GM18520 (cell line): Measurements from ENCODE around the gene ACOX1.

ENCODE experiments used
- ATAC-seq: cut with Tn5 transposase; IDR thresholded peaks from one replicate; pipeline ENCODE4 v1.9.1; 2021; ENCODE audit not compliant: unreplicated experiment

The ACOX1 gene

DNA sequence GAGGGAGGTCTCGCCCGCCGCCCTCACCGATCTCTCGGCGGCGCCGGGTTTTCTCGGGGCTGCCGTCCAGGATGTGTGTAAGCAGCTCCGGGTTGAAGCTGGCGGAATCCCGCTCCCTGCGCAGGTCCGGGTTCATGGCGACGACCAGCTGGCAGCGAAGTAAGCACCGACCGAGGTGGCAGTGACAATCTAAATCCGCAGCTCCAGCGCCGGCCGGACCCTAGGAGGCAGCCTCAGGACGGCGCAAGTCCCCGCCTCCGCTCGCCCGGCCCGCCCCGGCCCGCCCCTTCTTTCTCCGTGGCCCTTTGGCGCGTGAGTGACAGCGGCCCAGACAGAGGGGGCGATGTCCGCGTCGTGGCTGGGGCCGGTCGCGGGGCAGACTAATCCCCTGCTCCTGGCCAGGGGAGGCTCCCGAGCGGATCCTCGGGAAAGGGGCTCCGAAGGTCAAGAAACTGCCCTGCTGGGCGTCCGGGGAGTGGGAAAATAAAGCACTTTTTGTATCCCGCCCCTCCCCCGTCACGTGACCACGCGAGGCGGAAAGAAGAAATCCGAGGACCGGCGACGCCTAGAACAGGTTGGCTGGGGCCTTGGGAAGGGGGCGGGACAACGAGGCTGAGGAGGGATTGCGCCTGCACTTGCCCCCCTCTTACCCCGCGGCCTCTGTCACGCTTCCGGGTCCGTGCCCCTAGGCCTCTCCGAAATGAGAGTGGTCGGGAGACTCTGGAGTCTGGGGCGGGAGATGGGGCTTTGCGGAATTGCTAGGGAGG is at the start of gene ACOX1, which contains the start of gene TEN1:
Gene ACOX1, minus strand, starts transcription at position 229 of the 767 bp plus-strand sequence. Its CDS starts 93 bp downstream, at position 136.
Gene TEN1, plus strand, starts transcription at position 303 of the 767 bp plus-strand sequence. CDS start 6,953 bp downstream, outside the sequence.
- ATAC-seq = peak; percentile 75

DNA sequence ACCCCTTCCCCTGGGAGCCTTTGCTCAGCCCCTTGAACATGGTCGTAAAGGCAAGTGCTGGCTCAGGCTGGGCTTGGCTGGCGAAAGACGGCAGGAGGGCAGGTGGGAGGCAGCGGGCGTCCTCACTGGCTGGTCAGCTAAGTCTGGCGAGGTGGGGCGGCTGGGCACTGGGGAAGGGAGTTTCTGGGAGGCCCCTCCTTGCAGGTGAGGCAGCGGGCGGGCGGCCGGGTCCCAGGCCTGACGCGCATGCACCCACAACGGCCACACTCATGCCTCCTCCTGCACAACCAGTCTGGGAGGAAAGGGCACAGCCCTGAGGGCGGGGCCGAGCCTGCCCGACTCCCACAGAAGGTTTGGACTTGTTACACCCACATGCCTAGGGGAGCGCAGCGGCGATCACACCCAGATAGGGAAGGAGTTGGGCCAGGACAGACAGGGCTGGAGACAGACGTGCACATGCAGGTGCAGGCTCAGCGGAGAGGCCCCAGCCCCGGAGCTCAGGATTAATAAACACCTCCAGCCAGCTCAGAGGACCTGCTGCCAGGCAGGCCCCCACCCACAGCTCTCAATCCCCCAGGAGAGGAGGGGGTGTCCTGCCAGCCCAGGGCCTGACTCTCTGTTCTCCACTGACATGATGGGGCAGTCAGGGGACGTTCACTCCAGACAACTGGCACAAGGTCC is 48.3 kb upstream of the ACOX1 start, which contains the start of gene EVPL:
Gene EVPL, minus strand, starts transcription at position 148 of the 681 bp plus-strand sequence. Its CDS starts 108 bp downstream, at position 40.
- ATAC-seq = no peak

DNA sequence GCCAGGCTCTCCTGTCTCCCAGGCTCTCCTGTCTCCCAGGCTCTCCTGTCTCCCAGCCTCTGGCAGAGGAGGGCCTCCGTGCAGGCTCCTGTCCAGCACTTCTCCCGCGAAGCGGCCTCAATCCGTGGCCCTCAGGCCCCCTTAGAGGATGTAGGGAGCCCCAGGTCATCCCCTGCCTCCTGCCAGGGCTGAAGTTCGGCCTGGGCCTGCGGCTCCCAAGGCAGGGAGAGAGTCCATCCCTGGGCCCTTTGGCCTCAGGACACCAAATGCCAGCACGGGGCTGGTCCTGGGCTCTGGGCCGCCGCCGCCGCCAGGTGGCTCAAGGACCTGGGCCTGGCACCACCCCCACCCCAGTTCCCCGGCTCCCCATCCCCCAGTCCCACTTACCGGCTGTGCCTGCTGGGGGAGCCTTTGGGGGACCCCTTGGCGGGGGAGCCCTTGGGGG is 47.8 kb upstream of the ACOX1 start:
- ATAC-seq = no peak

DNA sequence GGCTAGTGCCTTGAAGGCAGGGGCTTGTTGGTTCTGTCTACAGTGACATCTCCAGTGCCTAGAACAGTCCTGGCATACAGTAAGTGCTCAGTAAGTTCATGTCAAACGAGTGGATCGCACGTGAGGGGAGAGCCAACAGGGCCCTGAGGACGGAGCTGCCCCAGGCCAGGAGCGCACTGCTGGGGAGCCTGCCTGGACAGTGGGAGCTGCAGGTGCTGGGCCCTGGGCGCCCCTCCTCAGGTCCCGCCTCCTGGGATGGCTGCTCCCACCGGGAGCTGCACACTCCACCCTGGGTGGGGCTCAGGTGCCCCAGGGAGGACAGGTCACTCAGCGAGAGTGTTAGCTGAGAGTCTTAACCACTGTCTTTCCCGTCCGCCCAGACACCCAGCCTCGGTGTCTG is 46.3 kb upstream of the ACOX1 start:
- ATAC-seq = no peak

DNA sequence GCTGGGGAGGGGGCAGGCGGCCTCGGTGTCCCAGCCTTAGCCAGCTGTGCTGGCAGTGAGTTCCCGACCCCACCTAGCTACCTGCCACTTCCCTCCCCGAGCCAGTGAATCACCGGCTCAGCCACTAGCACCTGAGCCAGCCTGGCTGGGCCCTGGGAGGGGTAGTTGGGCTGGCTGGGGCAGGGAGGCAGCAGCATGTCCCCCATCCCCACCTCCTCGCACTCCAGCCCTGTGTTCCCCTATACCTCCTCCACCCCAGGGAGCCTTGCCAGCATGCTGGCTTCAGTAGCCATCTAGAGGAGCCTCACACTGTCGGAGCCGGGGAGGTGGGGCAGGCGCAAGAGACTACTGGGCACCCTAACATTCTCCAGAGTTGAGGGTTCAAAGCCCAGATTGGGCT is 45.4 kb upstream of the ACOX1 start:
- ATAC-seq = no peak

DNA sequence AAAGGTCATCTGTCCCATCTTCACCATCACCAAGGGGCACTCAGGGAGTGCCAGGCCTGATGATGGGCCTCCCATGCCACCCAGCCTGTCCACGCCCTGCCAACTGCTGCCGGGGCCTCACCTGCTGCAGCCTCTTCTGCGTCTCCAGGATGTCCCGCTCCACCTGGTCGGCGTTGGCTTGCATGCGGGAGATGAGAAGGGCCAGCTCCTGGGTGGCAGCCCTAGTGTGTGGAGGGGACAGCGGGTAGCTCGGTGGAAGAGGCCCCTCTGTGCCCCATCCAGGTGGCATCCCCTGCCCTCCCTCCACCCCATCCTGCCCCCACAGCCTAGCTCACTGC is 44.9 kb upstream of the ACOX1 start:
- ATAC-seq = no peak

DNA sequence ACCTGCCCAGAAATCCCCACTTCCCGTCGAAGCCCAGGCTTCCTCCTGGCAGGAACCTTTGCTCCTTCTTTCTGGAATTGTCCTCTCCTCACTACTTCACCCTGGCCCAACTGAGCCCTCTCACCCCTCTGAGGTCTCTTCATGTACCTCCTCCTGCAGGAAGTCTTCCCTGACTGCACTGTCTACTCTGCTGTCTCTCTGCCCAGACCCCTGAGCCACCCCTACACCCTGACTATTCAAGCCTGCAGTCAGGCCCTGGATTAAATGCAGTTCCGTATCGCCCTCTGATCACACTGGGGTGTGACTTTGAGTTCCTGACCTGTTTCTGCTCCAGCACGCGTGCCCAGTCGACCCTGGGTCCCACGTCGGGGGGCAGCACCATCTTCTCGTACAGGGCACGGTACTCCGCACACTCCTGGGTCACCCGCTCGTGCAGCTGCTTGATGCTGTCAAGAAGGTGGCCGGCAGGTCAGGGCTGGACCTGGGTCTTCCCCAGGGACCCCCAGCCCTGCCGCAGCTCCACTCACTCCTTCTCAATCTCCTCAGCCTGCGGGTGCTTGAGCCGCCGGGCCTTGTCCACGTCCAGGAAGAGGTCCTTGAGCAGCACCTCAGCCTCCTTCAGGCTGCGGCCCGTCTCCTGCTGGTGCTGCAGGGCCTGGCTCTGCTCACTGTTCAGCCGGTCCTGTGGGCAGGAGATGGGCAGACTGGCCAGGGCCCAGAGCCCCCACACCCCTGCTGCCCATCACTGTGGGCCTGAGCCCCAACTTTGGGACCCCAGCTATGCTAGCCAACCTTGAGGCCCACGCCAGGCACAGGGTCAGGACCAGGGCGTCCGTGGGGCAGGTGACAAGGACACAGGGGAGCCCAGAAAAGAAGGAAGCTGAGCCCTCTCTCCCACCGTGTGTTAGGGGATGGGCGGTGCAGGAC is 44.3 kb upstream of the ACOX1 start:
- no peak for ATAC-seq

DNA sequence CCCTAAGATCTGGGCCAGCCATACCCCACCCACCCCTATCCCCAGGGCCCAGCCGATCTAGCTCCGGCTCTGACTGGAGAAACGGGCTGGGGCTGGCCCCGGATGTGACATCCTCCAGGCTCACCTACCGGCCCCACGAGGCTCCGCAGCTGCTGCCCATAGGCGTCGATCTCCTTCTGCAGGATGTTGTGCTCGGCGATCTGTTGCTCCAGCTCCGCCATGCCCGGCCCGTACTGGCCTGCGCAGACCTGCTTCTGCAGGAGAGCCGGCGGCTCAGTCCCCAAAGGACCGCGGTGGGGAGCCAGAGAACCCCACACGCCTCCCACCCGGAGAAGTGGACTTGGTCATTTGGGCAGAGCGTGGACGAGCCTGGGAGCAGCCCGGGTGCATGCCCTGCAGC is 43.3 kb upstream of the ACOX1 start:
- no peak for ATAC-seq

DNA sequence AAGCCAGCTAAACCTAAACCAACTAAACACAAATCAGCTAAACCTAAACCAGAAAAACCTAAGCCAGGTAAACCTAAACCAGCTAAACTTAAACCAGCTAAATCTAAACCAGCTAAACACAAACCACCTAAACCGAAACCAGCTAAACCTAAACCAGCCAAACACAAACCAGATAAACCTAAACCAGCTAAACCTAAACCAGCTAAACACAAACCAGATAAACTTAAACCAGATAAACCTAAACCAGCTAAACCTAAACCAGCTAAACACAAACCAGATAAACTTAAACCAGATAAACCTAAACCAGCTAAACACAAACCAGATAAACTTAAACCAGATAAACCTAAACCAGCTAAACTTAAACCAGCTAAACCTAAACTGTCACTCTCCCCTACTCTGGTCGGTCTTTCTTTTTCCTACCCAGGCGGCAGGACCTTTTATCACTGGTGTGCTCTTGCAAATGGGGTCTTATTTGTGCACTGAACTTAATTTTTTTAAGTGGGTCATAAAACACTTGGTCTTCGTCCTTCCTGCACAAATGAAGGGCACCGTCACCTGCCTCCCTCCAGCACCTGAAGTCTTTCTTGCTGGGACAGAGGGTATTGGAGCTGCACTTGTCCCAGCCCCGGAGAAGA is 41.0 kb upstream of the ACOX1 start:
- no peak for ATAC-seq

DNA sequence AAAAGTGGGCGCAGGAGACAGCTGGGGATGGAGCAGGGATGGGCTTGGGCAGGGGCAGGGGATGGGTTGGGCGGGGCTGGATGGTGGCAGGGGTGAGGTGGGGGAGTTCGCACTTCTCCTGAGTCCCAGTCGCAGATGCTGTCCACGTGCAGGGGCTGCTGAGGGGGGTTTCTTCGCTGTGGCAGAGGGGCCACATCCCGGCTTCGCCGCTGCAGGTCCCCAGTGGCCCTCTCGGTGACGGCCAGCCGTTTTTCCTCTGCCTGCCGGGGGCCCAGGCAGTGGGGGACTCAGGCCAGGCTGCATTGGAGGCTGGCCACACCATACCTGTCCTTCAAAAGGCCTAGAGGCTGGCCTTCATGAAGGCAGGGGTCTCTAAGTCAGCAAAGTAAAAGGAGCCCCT is 39.8 kb upstream of the ACOX1 start:
- no peak for ATAC-seq

DNA sequence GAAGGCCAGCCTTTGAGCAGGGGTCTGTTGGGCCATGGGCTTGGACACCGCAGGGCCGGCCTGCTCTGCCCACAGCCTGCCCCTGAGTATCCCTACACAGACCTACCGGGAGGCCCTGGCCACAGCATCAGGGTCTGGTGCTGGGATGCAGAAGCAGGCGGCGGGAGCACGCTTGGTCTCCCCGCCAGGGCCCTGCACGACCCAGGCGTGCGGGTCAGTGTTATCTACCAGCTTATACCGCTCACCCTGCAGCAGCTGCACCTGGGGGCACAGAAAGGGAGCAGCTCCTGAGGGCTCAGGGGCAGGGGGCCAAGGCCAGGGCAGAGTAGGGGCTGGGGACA is 39.3 kb upstream of the ACOX1 start:
- no peak for ATAC-seq

DNA sequence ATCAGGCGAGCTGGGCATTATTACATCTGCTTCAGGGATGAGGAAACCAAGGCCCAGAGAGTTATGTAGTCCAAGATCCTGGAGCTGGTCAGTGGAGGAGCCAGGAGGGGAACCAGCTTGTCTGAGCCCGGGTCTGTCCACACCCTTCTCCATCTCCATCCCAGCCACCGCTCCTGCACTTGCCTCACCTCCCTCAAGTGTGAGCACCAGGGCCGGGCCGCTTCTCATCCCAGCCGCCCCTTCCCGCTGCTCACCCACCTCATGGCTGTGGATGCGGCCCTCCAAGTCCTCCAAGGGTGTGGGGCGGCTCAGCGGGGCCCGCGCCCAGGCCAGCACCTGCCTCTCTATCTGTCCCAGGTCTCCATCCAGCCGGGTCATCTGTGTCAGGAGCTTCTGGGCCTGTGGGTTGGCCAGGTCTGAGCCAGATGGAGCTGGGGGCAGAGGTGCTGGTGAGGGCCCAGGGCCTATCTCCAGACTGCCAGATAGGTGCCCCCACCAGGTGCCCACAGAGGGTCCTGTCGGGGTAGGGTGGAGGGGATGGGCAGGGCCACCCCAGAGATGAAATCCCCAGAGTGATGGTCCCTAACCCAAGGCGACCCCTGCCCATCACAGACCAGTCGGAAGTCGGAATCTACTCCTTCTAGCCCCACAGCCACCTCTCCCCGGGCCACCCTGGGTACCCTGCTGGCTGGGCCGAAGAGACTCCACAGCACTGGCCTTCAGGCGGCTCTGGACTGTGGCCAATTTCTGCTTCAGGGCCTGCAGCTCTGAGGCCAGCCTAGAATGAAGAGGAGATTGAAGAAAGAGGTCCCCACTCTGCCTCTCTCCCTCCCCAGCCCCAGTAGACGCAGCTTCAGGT is 38.7 kb upstream of the ACOX1 start:
- no peak for ATAC-seq

DNA sequence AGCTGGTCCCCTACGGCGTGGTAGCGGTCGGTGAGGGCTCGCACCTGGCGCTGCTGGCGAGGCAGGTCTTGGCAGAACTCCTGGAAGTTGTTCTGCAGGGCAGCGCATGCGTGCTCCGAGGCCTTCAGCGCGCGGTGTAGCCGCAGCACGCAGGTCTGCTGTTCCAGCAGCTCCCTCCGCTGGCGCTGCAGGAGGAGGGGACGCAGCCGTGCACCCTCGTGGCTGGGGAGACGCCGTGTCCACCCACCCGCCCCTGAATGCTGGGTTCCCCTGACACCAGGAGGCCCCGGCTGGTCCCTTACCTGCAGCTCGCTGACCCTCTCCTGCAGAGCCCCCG is 35.9 kb upstream of the ACOX1 start:
- no peak for ATAC-seq

DNA sequence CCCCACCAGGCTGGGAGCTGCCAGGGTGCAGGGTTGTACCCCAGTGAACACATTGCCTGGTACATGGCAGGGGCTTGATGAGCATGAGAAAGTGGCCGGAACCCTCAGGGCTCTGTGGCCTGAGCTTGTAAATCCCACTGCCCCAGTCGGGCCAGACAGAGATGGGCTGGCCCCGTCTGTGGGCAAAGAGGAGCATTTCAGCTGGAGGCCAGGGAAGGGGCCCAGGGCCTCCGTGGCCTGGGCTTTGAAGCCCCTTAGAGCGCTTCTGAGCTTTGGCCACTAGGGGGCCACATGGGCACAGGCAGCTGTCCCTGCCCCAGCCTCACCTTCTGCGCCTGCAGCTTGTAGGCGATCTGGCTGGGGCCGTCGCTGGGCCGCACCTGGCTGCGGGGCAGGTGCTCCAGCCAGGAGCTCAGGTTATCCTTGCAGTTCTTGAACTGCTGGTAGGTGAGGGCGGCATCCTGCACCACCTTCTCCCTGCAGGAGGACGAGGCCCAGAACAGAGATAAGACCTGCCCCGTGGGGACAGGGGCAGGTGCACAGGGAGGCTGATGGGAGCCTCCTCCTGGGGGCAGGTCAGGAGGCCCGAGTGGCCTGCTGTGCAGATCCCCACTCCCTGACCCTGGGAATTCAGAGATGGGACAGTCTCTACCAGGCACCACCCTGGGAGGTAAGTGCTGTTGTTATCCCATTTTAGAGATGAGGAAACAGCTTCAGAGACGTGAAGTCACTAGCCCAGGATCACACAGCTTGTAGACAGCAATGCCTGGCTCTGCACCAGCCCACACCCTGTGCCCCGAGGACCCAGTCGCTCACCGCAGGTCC is 35.3 kb upstream of the ACOX1 start:
- no peak for ATAC-seq

DNA sequence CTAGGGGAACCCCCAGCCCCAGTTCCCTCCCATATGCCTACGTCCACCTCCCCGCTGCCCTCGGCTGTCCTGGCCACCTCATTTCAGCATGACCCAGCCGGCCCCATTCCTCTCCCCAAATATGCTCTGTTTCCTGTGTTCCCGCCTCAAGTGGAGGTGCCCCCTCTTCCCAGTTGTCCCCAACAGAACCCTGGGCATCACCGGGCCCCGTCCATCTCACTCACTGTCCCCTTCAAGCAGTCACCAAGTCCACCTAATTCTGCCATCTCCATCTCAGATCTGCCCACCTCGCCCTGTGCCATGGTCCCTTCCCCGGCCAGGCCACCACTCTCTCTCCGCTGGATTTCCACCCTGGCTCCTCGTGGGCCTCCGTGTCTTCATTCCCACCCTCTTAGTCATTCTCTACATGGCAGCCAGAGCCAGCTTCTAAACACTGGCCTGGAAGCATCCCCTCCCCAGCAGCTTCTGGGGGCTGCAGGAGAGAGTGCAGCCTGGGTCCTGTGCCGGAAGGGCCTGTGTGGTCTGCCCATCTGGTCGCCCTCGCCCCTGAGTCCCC is 34.5 kb upstream of the ACOX1 start:
- ATAC-seq = no peak

DNA sequence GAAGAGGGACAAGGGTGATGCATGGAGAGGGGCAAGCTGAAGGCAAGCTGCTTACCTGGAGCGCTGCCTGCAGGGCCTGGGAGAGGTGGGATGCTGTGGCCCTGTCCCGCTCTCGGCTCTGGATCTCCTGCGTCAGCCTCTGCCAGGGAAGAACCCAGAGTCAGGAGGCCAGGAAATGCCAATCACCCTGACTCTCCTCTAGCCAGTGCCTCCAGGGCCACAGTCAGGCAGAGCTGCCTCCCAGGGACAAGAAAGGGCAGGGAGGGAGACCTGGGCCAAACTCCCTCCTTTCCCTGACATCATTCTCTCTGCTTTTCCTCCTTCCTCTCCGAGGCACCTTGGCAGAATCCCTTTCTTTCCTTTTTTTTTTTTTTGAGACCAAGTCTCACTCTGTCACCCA is 33.0 kb upstream of the ACOX1 start:
- ATAC-seq = no peak

DNA sequence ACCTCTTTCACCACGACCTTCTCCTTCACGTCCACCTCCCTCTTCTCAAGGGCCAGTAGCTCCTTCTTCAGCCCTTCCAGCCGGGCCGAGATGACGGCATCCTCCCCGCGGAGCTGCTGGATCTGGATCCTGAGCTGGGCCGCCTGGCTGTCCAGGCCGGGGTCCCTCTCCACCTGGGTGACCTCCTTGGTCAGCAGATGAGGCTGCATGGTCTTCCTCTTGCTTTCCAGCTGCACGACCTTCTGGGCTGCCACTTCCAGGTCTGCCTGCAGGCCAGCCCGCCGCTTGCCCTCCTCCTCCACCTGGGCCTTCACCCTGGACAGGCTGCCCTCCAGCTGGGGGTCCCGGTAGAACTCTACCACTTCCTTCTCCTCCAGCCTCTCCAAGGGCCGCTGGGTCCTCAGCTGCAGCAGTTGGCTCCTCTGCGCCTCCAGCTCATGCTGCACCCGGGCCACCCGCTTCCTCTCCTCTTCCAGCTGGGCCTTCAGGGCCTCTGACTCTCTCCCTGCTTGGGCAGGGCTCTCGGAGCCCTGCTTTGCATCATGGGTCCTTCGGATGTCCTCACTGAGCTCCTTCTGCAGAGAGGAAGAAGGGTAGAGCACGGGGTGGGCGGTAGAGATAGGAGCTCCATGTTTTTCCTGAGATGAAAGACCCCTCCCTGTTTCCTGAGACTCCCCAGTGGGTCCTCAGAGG is 31.1 kb upstream of the ACOX1 start:
- no peak for ATAC-seq

DNA sequence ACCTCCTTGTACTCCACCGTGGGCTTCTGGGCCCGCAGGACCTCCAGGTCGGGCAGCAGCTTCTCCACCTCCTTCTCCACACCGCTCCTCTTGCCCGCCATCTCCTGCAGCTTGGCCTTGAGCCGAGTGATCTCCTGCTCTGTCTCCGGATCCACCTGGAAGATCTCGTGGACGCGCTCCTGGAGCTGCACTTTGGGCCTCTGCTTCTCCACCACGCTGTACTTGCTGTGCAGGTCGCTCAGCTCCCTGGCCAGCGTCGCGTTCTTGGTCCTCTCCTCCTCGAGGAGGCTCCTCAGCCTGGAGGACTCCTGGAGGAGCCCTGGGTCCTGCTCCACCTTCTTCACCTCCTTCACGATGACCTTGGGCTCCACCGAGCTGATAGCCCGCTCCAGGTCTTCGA is 30.5 kb upstream of the ACOX1 start:
- no peak for ATAC-seq
